Psoas muscle (tissue), 8 donors: Measurements from ENCODE around the gene HSPE1. TPM values are rescaled to one million over a fixed set of nuclear protein-coding genes. Genes with fewer than 3 reads are reported as not detected.

Experiments used
- ATAC-seq, 4 donors: fragments of 200-7000 bp; cut with Tn5 transposase; one replicate each; pipeline ENCODE4 v1.9.1; 2020; ENCODE audit warnings: moderate library complexity in 3 of 4, mild to moderate bottlenecking in 2 of 4
- DNase-seq, 2 donors: peaks; one replicate each; pipeline ENCODE4 v3.0.0-alpha.2; 2020
- H3K27ac ChIP-seq: fragments of 200-600 bp; one replicate; pipeline ENCODE4 v1.8.0; 2022
- H3K27me3 ChIP-seq, 3 donors: fragments of 200-600 bp in 1 of 3; one replicate each; pipeline versions ENCODE4 v1.6.1 to v1.8.0; 2013 to 2022; ENCODE audit warnings: low read length in 2 of 3, mild to moderate bottlenecking in 2 of 3, moderate library complexity in 1 of 3; ENCODE audit not compliant: insufficient read depth in 3 of 3
- H3K36me3 ChIP-seq, 2 donors: fragments of 200-600 bp in 1 of 2; one replicate each; pipeline versions ENCODE4 v1.6.1 to v1.8.0; 2013 to 2022; ENCODE audit warnings: low read depth in 1 of 2, mild to moderate bottlenecking in 1 of 2, moderate library complexity in 1 of 2; ENCODE audit not compliant: insufficient read depth in 1 of 2
- H3K4me1 ChIP-seq: fragments of 200-600 bp; one replicate; pipeline ENCODE4 v1.8.0; 2022
- H3K4me3 ChIP-seq: fragments of 200-600 bp; one replicate; pipeline ENCODE4 v1.8.0; 2022; ENCODE audit warnings: mild to moderate bottlenecking
- H3K9me3 ChIP-seq: fragments of 200-600 bp; one replicate; pipeline ENCODE4 v1.8.0; 2022
- WGBS, 3 donors: extraction: QIAGEN DNeasy Blood & Tissue Kit; methylation state at CpG; one replicate each; pipeline versions ENCODE4 v1.1.6 to v1.1.7; 2013; 5-methylcytosine and 5-hydroxymethylcytosine counted together
- intact Hi-C, 2 donors: fragments of 100-400 bp; cut with DNase I; formaldehyde crosslinking; loops; one replicate each; pipeline versions ENCODE4 v1.11.0 to v1.14.2; 2022
- polyA plus RNA-seq, 3 donors: library from polyadenylated mRNA; stranded (reverse); fragments of 200-250 nt; gene quantifications; one replicate each; pipeline ENCODE4 v1.2.3, GENCODE V29; 2013
- total RNA-seq, 4 donors: library from RNA; stranded (reverse); fragmentation: NEBNext Ultra II Directional in 2 of 4; extraction: Animal tissue kit (Norgen Biotek cat#: 25700) in 2 of 4; gene quantifications; one replicate each; pipeline versions ENCODE4 v1.2.1 to v1.2.4, GENCODE V29; 2021 to 2023
- TF ChIP-seq, protein P1 (sequence below): fragments of 200-600 bp; IDR thresholded peaks from one replicate; pipeline ENCODE4 v1.8.0; 2022; ENCODE audit warnings: antibody characterized with exemption
- donor health status: healthy with polysubstance abuse.
- donor health status: DM: no; HTN: no; CAD: no; lungs with moderate emphysema.
- donor health status: Bipolar disorder and iron deficiency.
- donor health status: healthy.
- donor health status: DM: yes; HTN: yes; CAD: no.
- donor health status: DM: no; HTN: no; CAD: no.
- donor health status: DM: no; HTN: no; CAD: no.
- donor health status: DM: yes; HTN: yes; CAD: no.

The HSPE1 gene
- total and polyA plus RNA-seq, 7 donors, result 87.4 to 304 (median 120) TPM

DNA sequence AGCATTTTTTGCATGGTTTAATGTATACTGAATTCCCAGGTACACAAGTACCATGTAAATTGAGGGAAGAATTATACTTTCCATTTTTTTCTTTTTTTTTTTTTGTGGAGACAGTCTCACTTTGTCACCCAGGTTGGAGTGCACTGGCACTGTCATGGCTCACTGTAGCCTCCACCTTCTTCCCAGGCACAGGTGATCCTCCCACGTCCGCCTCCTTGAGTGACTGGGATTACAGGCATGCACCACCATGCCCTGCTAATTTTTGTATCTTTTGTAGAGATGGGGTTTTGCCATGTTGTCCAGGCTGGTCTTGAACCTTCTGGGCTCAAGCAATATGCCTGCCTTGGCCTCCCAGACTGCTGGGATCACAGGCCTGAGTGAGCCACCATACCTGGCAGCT lies 3.8 kb downstream of the HSPE1 start:
- TF ChIP-seq, protein P1, sequence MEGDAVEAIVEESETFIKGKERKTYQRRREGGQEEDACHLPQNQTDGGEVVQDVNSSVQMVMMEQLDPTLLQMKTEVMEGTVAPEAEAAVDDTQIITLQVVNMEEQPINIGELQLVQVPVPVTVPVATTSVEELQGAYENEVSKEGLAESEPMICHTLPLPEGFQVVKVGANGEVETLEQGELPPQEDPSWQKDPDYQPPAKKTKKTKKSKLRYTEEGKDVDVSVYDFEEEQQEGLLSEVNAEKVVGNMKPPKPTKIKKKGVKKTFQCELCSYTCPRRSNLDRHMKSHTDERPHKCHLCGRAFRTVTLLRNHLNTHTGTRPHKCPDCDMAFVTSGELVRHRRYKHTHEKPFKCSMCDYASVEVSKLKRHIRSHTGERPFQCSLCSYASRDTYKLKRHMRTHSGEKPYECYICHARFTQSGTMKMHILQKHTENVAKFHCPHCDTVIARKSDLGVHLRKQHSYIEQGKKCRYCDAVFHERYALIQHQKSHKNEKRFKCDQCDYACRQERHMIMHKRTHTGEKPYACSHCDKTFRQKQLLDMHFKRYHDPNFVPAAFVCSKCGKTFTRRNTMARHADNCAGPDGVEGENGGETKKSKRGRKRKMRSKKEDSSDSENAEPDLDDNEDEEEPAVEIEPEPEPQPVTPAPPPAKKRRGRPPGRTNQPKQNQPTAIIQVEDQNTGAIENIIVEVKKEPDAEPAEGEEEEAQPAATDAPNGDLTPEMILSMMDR, result no peak
- no peak for ATAC-seq
- H3K4me1 ChIP-seq, result peaks cover 18% of the 10 kb centered on the region
- H3K27ac ChIP-seq, result no peak overlapping the region
- no peak for DNase-seq
- H3K9me3 ChIP-seq, result no peaks in the 10 kb centered on the region
- no peaks in the 10 kb centered on the region for H3K27me3 ChIP-seq
- intact Hi-C loops, result no loop called here
- WGBS, 3 donors, result 82 to 97% (median 93%) methylated on average over 2 of the region's 2 CpGs
- H3K4me3 ChIP-seq, result no peak overlapping the region
- peaks cover 6 to 51% of the 10 kb centered on the region in 2 donors for H3K36me3 ChIP-seq

- Histone ChIP-seq H3K36me3 (peaks cover 6 to 56% of the 10 kb centered on the region in 2 donors), H3K4me1 (peaks cover 18% of the 10 kb centered on the region), H3K9me3 (no peaks in the 10 kb centered on the region), H3K4me3 (no peak overlapping the region), H3K27ac (no peak overlapping the region), H3K27me3 (no peaks in the 10 kb centered on the region)
- DNase-seq (no peak), ATAC-seq (no peak)
- 73 to 85% (median 76%) methylated on average over 6 of the region's 6 CpGs for WGBS, 3 donors
- TF ChIP-seq, protein P1, result no peak
- intact Hi-C loops, result no loop called here
Measured at GRCh38 chr2:197504512-197504911, 4.3 kb downstream of the HSPE1 start.

GRCh38 chr2:197506658-197507057 lies 6.5 kb downstream of the HSPE1 start:
- H3K4me1 ChIP-seq, result peaks cover 13% of the 10 kb centered on the region
- H3K9me3 ChIP-seq, result no peaks in the 10 kb centered on the region
- 93 to 96% (median 96%) methylated on average over 5 of the region's 5 CpGs for WGBS, 3 donors
- intact Hi-C loops, result no loop called here
- H3K4me3 ChIP-seq, result no peak overlapping the region
- no peaks in the 10 kb centered on the region for H3K27me3 ChIP-seq
- TF ChIP-seq, protein P1, result no peak
- H3K36me3 ChIP-seq, result peaks cover 6 to 54% of the 10 kb centered on the region in 2 donors
- no peak overlapping the region for H3K27ac ChIP-seq
- DNase-seq (no peak), ATAC-seq (no peak)

DNA sequence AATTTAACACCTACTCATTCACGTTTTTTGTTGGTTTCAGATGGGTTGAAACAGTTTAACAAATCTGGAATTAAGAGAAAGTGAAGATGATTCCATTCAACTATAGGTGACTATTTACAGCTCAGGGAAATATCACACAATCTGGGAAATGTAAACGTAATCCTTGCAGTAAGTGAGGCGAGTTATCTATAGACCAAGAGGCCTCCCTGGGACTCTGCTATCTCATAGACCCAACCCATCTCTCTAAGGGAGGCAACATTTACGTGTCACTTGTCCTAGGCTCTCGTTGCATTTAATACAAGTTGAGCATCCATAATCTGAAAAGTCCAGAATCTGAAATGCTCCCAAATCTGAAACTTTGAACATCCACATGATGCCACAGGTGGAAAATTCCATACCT lies 13.7 kb downstream of the HSPE1 start:
- H3K36me3 ChIP-seq, result peaks cover 0 to 8% of the 10 kb centered on the region in 2 donors
- no peak for ATAC-seq
- H3K27ac ChIP-seq, result peak overlapping the region; percentile 93
- WGBS, 3 donors, result 94 to 98% (median 97%) methylated on average over 5 of the region's 5 CpGs
- peaks cover 24% of the 10 kb centered on the region for H3K4me1 ChIP-seq
- DNase-seq, result no peak
- TF ChIP-seq, protein P1, result no peak
- H3K9me3 ChIP-seq, result no peaks in the 10 kb centered on the region
- no peak overlapping the region for H3K4me3 ChIP-seq
- no peaks in the 10 kb centered on the region for H3K27me3 ChIP-seq
- intact Hi-C loops, result loop anchor here in 1 of 2 donors (2.0 kb wide), 1 partner anchor 13 kb away; the partner anchor contains the start of gene HSPE1

- DNase-seq (no peak), ATAC-seq (no peak)
- H3K4me1 ChIP-seq, result peaks cover 33% of the 10 kb centered on the region
- WGBS, 3 donors, result 64 to 76% (median 64%) methylated on average over 3 of the region's 3 CpGs
- peak overlapping the region; percentile 87 for H3K4me3 ChIP-seq
- TF ChIP-seq, protein P1, result no peak
- peak overlapping the region; percentile 93 for H3K27ac ChIP-seq
- no peaks in the 10 kb centered on the region for H3K9me3 ChIP-seq
- H3K36me3 ChIP-seq, result no peaks in the 10 kb centered on the region
- intact Hi-C loops, result loop anchor here in 1 of 2 donors (2.0 kb wide), 1 partner anchor 14 kb away; the partner anchor contains the start of gene HSPE1
- no peaks in the 10 kb centered on the region for H3K27me3 ChIP-seq
Measured at GRCh38 chr2:197514754-197515153, 14.6 kb downstream of the HSPE1 start.
